ENCODE measurements around the gene RNF183.
A peak's percentile ranks its signal among the peaks of the same experiment; 100 is the strongest.

The RNF183 gene

DNA sequence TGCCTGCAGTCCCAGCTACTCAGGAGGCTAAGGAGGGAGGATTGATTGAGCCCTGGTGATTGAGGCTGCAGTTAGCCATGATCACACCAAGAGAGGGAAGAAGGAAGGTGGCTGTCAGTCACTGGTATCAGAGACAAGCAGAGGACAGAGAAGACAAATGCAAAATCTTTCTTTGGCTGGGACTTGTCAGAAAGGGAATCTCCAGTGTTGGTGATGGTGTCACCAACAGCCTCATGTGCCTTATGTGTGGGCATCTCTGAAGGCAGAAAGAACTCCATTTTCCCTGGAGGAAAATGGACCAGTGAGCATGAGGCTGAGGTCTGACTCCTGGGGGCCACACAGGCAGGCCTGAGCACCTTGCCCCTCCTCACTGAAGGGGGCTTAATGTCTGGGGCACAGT is 12.1 kb upstream of the RNF183 start:
- no peaks in the 10 kb centered on the region for H3K36me3 ChIP-seq (ENCODE audit: control insufficient read depth, insufficient read depth, low read length, severe bottlenecking)
- H3K4me3 ChIP-seq (ENCODE audit: low read length), result no peak overlapping the region
- H3K9ac ChIP-seq (ENCODE audit: low read length), result no peak overlapping the region
- no peaks in the 10 kb centered on the region for H3K27me3 ChIP-seq (replicated peaks; ENCODE audit: control insufficient read depth, insufficient read depth, low read length)
- no peak for DNase-seq (ENCODE audit: low read depth)
- peaks cover 9% of the 10 kb centered on the region for H3K4me1 ChIP-seq (ENCODE audit: control insufficient read depth, insufficient read depth, low read length)
- H3K9me3 ChIP-seq (ENCODE audit: control insufficient read depth, low read length), result no peaks in the 10 kb centered on the region

- no peak for DNase-seq (ENCODE audit: low read depth)
- Histone ChIP-seq H3K9me3 (ENCODE audit: control insufficient read depth, low read length) (no peaks in the 10 kb centered on the region), H3K9ac (ENCODE audit: low read length) (no peak overlapping the region), H3K27me3 (replicated peaks; ENCODE audit: control insufficient read depth, insufficient read depth, low read length) (no peaks in the 10 kb centered on the region), H3K4me1 (ENCODE audit: control insufficient read depth, insufficient read depth, low read length) (peaks cover 8% of the 10 kb centered on the region), H3K36me3 (ENCODE audit: control insufficient read depth, insufficient read depth, low read length, severe bottlenecking) (no peaks in the 10 kb centered on the region), H3K4me3 (ENCODE audit: low read length) (no peak overlapping the region)
Measured at GRCh38 chr9:113313261-113313660, 10.1 kb upstream of the RNF183 start.

DNA sequence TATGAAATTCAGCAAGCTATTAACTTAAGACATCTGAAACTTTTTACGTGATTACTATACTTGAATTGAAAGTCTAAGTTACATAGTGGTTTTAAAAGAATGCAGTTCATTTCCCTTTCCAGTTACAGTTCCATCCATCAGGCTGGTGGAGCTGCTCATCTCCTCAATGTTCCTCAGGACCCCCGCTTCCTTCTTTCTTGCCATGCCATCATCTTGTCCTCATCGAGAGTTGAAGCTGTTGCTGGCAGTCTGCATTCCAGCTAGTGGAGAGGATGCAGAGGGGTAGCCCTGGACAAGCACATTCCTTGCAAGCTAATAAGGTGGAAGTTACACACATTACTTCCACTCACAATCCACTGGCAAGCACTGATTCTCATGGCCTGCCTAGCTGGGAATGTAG is 8.8 kb upstream of the RNF183 start:
- Histone ChIP-seq H3K9ac (ENCODE audit: low read length) (no peak overlapping the region), H3K4me1 (ENCODE audit: control insufficient read depth, insufficient read depth, low read length) (no peaks in the 10 kb centered on the region), H3K4me3 (ENCODE audit: low read length) (no peak overlapping the region), H3K27me3 (replicated peaks; ENCODE audit: control insufficient read depth, insufficient read depth, low read length) (no peaks in the 10 kb centered on the region), H3K9me3 (ENCODE audit: control insufficient read depth, low read length) (no peaks in the 10 kb centered on the region), H3K36me3 (ENCODE audit: control insufficient read depth, insufficient read depth, low read length, severe bottlenecking) (no peaks in the 10 kb centered on the region)
- peak; percentile 8 for DNase-seq (ENCODE audit: low read depth)

- no peaks in the 10 kb centered on the region for H3K4me1 ChIP-seq (ENCODE audit: control insufficient read depth, insufficient read depth, low read length)
- no peak overlapping the region for H3K4me3 ChIP-seq (ENCODE audit: low read length)
- H3K36me3 ChIP-seq (ENCODE audit: control insufficient read depth, insufficient read depth, low read length, severe bottlenecking), result no peaks in the 10 kb centered on the region
- H3K27me3 ChIP-seq (replicated peaks; ENCODE audit: control insufficient read depth, insufficient read depth, low read length), result no peaks in the 10 kb centered on the region
- no peak overlapping the region for H3K9ac ChIP-seq (ENCODE audit: low read length)
- DNase-seq (ENCODE audit: low read depth), result no peak
- no peaks in the 10 kb centered on the region for H3K9me3 ChIP-seq (ENCODE audit: control insufficient read depth, low read length)
Measured at GRCh38 chr9:113310538-113310937, 7.4 kb upstream of the RNF183 start.

DNA sequence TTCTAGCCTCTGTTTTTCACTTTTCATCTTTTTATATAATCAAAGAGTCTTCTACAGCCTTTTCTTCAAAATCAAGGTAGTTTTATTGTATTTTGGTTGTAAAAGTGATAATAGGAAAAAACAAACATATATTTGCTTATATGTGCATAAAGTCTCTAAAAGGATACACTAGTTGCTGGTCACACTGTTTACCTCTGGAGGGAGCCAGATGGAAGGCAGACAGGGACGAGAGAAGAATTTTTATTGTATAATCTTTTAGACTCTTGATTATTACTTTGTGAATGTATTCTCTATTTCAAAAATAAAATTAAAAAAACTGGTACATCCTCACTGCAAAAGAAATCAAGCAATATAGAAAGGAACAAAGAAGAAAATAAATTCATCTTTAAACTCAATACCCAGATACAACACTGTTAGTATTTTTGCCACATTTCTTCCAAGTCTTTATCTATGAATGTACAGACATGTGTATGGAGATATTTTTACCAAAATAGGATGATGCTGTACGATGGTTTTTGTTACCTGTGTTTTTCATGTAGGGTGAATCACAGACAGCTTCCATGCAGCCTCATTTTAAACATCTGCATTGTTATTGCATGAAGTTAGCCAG is 6.1 kb upstream of the RNF183 start:
- peak; percentile 82 for DNase-seq (ENCODE audit: low read depth)
- no peak overlapping the region for H3K9ac ChIP-seq (ENCODE audit: low read length)
- no peaks in the 10 kb centered on the region for H3K9me3 ChIP-seq (ENCODE audit: control insufficient read depth, low read length)
- H3K4me3 ChIP-seq (ENCODE audit: low read length), result no peak overlapping the region
- no peaks in the 10 kb centered on the region for H3K36me3 ChIP-seq (ENCODE audit: control insufficient read depth, insufficient read depth, low read length, severe bottlenecking)
- H3K4me1 ChIP-seq (ENCODE audit: control insufficient read depth, insufficient read depth, low read length), result no peaks in the 10 kb centered on the region
- H3K27me3 ChIP-seq (replicated peaks; ENCODE audit: control insufficient read depth, insufficient read depth, low read length), result no peaks in the 10 kb centered on the region

DNA sequence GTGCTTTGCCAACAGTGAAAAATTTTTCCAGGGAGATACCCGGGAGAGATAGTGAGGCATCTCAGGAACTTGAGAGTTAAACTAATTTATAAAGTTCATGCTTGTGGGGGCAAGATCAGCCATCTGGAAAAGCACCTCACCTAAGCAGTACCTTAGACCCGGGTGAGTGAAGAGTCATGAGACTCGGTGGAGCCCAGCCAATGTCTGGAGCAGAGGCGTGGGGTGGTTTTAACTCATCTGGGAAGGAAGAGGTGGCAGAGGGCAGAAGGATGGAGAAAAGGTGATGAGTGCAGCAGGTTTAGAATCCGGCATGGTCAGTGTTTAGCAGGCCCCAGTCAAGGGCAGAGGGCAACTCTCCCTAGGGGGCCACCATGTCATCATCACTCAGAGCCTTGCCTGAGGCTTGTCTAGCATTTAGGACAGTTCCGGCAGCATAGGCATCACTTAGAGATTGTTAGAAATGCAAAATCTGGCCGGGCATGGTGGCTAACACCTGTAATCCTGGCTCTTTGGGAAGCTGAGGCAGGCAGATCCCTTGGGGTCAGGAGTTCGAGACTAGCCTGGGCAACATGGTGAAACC is 4.3 kb upstream of the RNF183 start:
- H3K9me3 ChIP-seq (ENCODE audit: control insufficient read depth, low read length), result no peaks in the 10 kb centered on the region
- H3K36me3 ChIP-seq (ENCODE audit: control insufficient read depth, insufficient read depth, low read length, severe bottlenecking), result no peaks in the 10 kb centered on the region
- no peaks in the 10 kb centered on the region for H3K4me1 ChIP-seq (ENCODE audit: control insufficient read depth, insufficient read depth, low read length)
- H3K9ac ChIP-seq (ENCODE audit: low read length), result no peak overlapping the region
- no peak for DNase-seq (ENCODE audit: low read depth)
- no peaks in the 10 kb centered on the region for H3K27me3 ChIP-seq (replicated peaks; ENCODE audit: control insufficient read depth, insufficient read depth, low read length)
- no peak overlapping the region for H3K4me3 ChIP-seq (ENCODE audit: low read length)

DNA sequence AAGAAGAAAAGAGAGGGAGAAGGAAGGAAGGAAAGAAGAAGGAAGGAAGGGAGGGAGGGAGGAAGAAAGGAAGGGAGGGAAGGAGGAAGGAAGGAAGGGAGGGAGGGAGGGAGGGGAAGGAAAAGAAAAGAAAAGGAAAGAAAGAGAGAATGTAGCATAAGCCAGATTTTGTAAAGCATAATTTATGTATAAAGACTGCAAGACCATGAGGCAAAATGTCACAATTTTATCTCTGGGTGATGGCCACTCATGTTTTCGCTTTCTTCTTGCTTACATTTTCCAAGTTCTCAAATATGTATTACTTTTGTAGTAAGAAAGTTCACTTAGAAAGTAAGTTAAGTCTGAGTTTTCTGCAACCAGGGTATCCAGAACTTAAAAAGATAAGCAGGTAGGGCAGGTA is 3.4 kb upstream of the RNF183 start:
- no peaks in the 10 kb centered on the region for H3K9me3 ChIP-seq (ENCODE audit: control insufficient read depth, low read length)
- H3K36me3 ChIP-seq (ENCODE audit: control insufficient read depth, insufficient read depth, low read length, severe bottlenecking), result no peaks in the 10 kb centered on the region
- no peak overlapping the region for H3K4me3 ChIP-seq (ENCODE audit: low read length)
- H3K9ac ChIP-seq (ENCODE audit: low read length), result no peak overlapping the region
- no peak for DNase-seq (ENCODE audit: low read depth)
- no peaks in the 10 kb centered on the region for H3K4me1 ChIP-seq (ENCODE audit: control insufficient read depth, insufficient read depth, low read length)
- H3K27me3 ChIP-seq (replicated peaks; ENCODE audit: control insufficient read depth, insufficient read depth, low read length), result no peaks in the 10 kb centered on the region

DNA sequence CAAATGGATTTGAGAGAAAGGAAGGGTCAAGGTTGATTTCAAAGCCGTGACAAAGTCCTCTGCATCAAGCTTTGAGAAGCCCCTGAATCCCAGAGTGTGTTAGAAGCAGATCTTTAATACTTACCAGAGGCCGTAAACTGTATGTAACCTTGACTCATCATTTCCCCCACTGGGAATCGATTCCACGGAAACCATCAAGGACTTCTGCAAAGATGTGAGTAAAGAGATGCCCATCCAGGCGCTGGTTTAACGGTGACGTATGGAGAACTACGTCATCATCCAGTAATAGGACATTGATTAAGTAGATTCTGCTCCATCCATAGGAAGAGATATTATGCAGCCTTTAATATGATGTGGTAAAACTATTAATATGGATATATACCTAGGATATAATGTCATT is 1.6 kb downstream of the RNF183 start:
- peaks cover 15% of the 10 kb centered on the region for H3K27me3 ChIP-seq (replicated peaks; ENCODE audit: control insufficient read depth, insufficient read depth, low read length)
- H3K9ac ChIP-seq (ENCODE audit: low read length), result no peak overlapping the region
- no peaks in the 10 kb centered on the region for H3K36me3 ChIP-seq (ENCODE audit: control insufficient read depth, insufficient read depth, low read length, severe bottlenecking)
- DNase-seq (ENCODE audit: low read depth), result no peak
- H3K9me3 ChIP-seq (ENCODE audit: control insufficient read depth, low read length), result no peaks in the 10 kb centered on the region
- H3K4me3 ChIP-seq (ENCODE audit: low read length), result no peak overlapping the region
- H3K4me1 ChIP-seq (ENCODE audit: control insufficient read depth, insufficient read depth, low read length), result no peaks in the 10 kb centered on the region

DNA sequence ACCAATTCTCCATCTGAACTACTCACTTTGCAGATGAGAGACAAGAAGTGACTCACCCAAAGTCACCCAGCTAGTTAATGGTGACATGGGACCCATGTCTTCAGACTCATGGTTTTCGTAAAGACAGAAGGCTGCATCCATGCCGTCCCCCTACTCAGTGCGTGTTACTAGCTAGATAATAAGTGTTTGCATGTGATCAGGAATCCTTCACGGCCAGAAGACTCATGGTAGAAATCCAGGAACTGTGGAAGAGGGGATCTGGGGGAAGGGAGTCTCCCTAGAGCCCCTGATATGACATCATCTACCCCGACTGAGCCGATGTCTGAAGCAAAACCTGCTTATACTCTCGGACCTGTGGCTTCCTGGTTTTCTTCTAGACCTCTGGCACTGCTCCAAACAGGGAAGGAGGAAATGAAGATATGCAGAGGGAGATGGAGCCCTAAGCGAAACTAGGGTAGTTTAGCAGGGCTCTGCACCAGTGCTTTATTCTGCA is 3.3 kb downstream of the RNF183 start:
- no peaks in the 10 kb centered on the region for H3K36me3 ChIP-seq (ENCODE audit: control insufficient read depth, insufficient read depth, low read length, severe bottlenecking)
- H3K9me3 ChIP-seq (ENCODE audit: control insufficient read depth, low read length), result no peaks in the 10 kb centered on the region
- H3K4me3 ChIP-seq (ENCODE audit: low read length), result no peak overlapping the region
- no peaks in the 10 kb centered on the region for H3K4me1 ChIP-seq (ENCODE audit: control insufficient read depth, insufficient read depth, low read length)
- peaks cover 15% of the 10 kb centered on the region for H3K27me3 ChIP-seq (replicated peaks; ENCODE audit: control insufficient read depth, insufficient read depth, low read length)
- DNase-seq (ENCODE audit: low read depth), result no peak
- H3K9ac ChIP-seq (ENCODE audit: low read length), result no peak overlapping the region

- H3K36me3 ChIP-seq (ENCODE audit: control insufficient read depth, insufficient read depth, low read length, severe bottlenecking), result no peaks in the 10 kb centered on the region
- H3K9me3 ChIP-seq (ENCODE audit: control insufficient read depth, low read length), result no peaks in the 10 kb centered on the region
- DNase-seq (ENCODE audit: low read depth), result no peak
- H3K4me3 ChIP-seq (ENCODE audit: low read length), result no peak overlapping the region
- no peak overlapping the region for H3K9ac ChIP-seq (ENCODE audit: low read length)
- peaks cover 15% of the 10 kb centered on the region for H3K27me3 ChIP-seq (replicated peaks; ENCODE audit: control insufficient read depth, insufficient read depth, low read length)
- peaks cover under 1% of the 10 kb centered on the region for H3K4me1 ChIP-seq (ENCODE audit: control insufficient read depth, insufficient read depth, low read length)
Measured at GRCh38 chr9:113298924-113299770, 4.0 kb downstream of the RNF183 start.

- Histone ChIP-seq H3K9ac (ENCODE audit: low read length) (no peak overlapping the region), H3K36me3 (ENCODE audit: control insufficient read depth, insufficient read depth, low read length, severe bottlenecking) (no peaks in the 10 kb centered on the region), H3K4me3 (ENCODE audit: low read length) (no peak overlapping the region), H3K27me3 (replicated peaks; ENCODE audit: control insufficient read depth, insufficient read depth, low read length) (peaks cover 15% of the 10 kb centered on the region), H3K4me1 (ENCODE audit: control insufficient read depth, insufficient read depth, low read length) (peaks cover 9% of the 10 kb centered on the region), H3K9me3 (ENCODE audit: control insufficient read depth, low read length) (no peaks in the 10 kb centered on the region)
- no peak for DNase-seq (ENCODE audit: low read depth)
Measured at GRCh38 chr9:113298311-113298710, 4.9 kb downstream of the RNF183 start.
